A549 (cell line): ENCODE measurements around the gene SLC35D2. TPM values are rescaled to one million over a fixed set of nuclear protein-coding genes. Genes with fewer than 3 reads are reported as not detected.

Experiments
- ATAC-seq, 2 experiments: fragments of 200-7000 bp in 1 of 2; fragments of >200 bp in 1 of 2; cut with Nextera tagmentation in 1 of 2; cut with Tn5 transposase in 1 of 2; 3 replicates each; pipeline versions ENCODE4 v1.8.0 to v1.9.1; 2018 to 2020; ENCODE audit warnings: mild to moderate bottlenecking in 1 of 2, moderate library complexity in 1 of 2
- CTCF ChIA-PET: fragments of 300-600 bp; sonication (Branson Sonifier 250); formaldehyde crosslinking; extraction: SDS; loops from one replicate; lab custom pipeline; 2021; ENCODE audit warnings: antibody characterized with exemption, inconsistent platforms; lab: Yijun Ruan, JAX
- POLR2A ChIA-PET: fragments of 350-600 bp; formaldehyde crosslinking; extraction: SDS; loops from one replicate; lab custom pipeline; 2021; ENCODE audit warnings: antibody characterized with exemption, inconsistent platforms; lab: Yijun Ruan, JAX
- DNase-seq, 2 experiments: peaks; one replicate each; pipeline versions ENCODE4 v3.0.0 to v3.0.0-alpha.2; 2011 to 2016; ENCODE audit warnings: low read depth in 1 of 2, low spot score in 1 of 2
- FAIRE-seq: peaks from 2 replicates; lab custom pipeline; 2011; peaks lifted over from hg19 to GRCh38; lab: Jason Lieb, UNC
- H3K27ac ChIP-seq, 2 experiments: fragments of >200 bp; sonication (Bioruptor Twin); formaldehyde crosslinking; 3 replicates each; pipeline ENCODE4 v1.5.1; 2016 to 2017
- H3K4me1 ChIP-seq: fragments of >200 bp; sonication (Bioruptor Twin); formaldehyde crosslinking; 3 replicates; pipeline ENCODE4 v1.6.1; 2016
- H3K4me2 ChIP-seq: fragments of >200 bp; sonication (Bioruptor Twin); formaldehyde crosslinking; 3 replicates; pipeline ENCODE4 v1.6.1; 2016
- H3K4me3 ChIP-seq: fragments of >200 bp; sonication (Bioruptor Twin); formaldehyde crosslinking; 3 replicates; pipeline ENCODE4 v1.5.1; 2016
- H3K9me3 ChIP-seq: fragments of >200 bp; sonication (Bioruptor Twin); formaldehyde crosslinking; 3 replicates; pipeline ENCODE4 v1.6.1; 2016
- CBX2 ChIP-seq: fragments of 200-600 bp; sonication (generic); IDR thresholded peaks from 2 replicates; pipeline ENCODE4 v1.6.1; 2016; ENCODE audit warnings: low read depth, mild to moderate bottlenecking, borderline replicate concordance
- CHD2 ChIP-seq: fragments of 150-350 bp; IDR thresholded peaks from 2 replicates; pipeline ENCODE4 v1.6.1; 2014; ENCODE audit warnings: low read length; ENCODE audit not compliant: partially characterized antibody
- ESRRA ChIP-seq: fragments of 150-350 bp; IDR thresholded peaks from 2 replicates; pipeline ENCODE4 v1.6.1; 2014; ENCODE audit warnings: mild to moderate bottlenecking, low read length, borderline replicate concordance
- FOSB ChIP-seq: fragments of 250-450 bp; sonication (Bioruptor Pico); IDR thresholded peaks from 2 replicates; pipeline ENCODE4 v1.5.0; 2020; ENCODE audit warnings: mild to moderate bottlenecking, moderate library complexity
- FOSL2 ChIP-seq, 2 experiments: fragments of 450-650 bp in 1 of 2; fragments of >200 bp in 1 of 2; sonication (Bioruptor Twin) in 1 of 2; formaldehyde crosslinking; IDR thresholded peaks; 2 replicates each; pipeline versions ENCODE4 v1.5.0 to v1.6.1; 2016 to 2020; ENCODE audit warnings: mild to moderate bottlenecking in 1 of 2, moderate library complexity in 1 of 2
- FOXS1 ChIP-seq: fragments of 250-450 bp; sonication (Bioruptor Pico); IDR thresholded peaks from 2 replicates; pipeline ENCODE4 v1.5.0; 2020; ENCODE audit warnings: mild to moderate bottlenecking, moderate library complexity
- HDAC2 ChIP-seq: fragments of 200-600 bp; sonication (generic); IDR thresholded peaks from 2 replicates; pipeline ENCODE4 v1.6.1; 2016
- HEYL ChIP-seq: fragments of 250-450 bp; sonication (Bioruptor Pico); IDR thresholded peaks from 2 replicates; pipeline ENCODE4 v1.8.0; 2021; ENCODE audit warnings: mild to moderate bottlenecking, moderate library complexity
- HOXB5 ChIP-seq: fragments of 250-450 bp; sonication (Bioruptor Pico); IDR thresholded peaks from 2 replicates; pipeline ENCODE4 v1.5.0; 2020; ENCODE audit warnings: mild to moderate bottlenecking, moderate library complexity
- JUN ChIP-seq, 2 experiments: fragments of >200 bp; sonication (Bioruptor Twin); formaldehyde crosslinking; IDR thresholded peaks; 2 replicates in 1 of 2; 3 replicates in 1 of 2; pipeline ENCODE4 v1.6.1; 2016 to 2017
- JUNB ChIP-seq: fragments of >200 bp; sonication (Bioruptor Twin); formaldehyde crosslinking; IDR thresholded peaks from 2 replicates; pipeline ENCODE4 v1.6.1; 2016
- KDM5A ChIP-seq: fragments of 200-600 bp; sonication (generic); IDR thresholded peaks from 2 replicates; pipeline ENCODE4 v1.6.1; 2016; ENCODE audit warnings: antibody characterized with exemption, mild to moderate bottlenecking
- MAX ChIP-seq: IDR thresholded peaks from 2 replicates; pipeline ENCODE4 v1.6.1; 2012
- NFE2L2 ChIP-seq: fragments of 150-350 bp; conservative IDR thresholded peaks from 2 replicates; pipeline ENCODE4 v1.6.1; 2014; ENCODE audit warnings: low read length
- NR3C1 ChIP-seq: fragments of >200 bp; sonication (Bioruptor Twin); formaldehyde crosslinking; IDR thresholded peaks from 3 replicates; pipeline ENCODE4 v1.6.1; 2017
- PHF8 ChIP-seq: fragments of 200-600 bp; sonication (generic); IDR thresholded peaks from 2 replicates; pipeline ENCODE4 v1.6.1; 2016; ENCODE audit warnings: low read depth, mild to moderate bottlenecking, antibody characterized with exemption, moderate library complexity, borderline replicate concordance
- RAD21 ChIP-seq, 2 experiments: fragments of >200 bp in 1 of 2; sonication (Bioruptor Twin) in 1 of 2; formaldehyde crosslinking in 1 of 2; IDR thresholded peaks in 1 of 2; conservative IDR thresholded peaks in 1 of 2; 2 replicates in 1 of 2; 3 replicates in 1 of 2; pipeline ENCODE4 v1.6.1; 2012 to 2018; ENCODE audit warnings: inconsistent platforms in 1 of 2
- SMC3 ChIP-seq: fragments of >200 bp; sonication (Bioruptor Twin); formaldehyde crosslinking; IDR thresholded peaks from 3 replicates; pipeline ENCODE4 v1.6.1; 2018; ENCODE audit warnings: inconsistent platforms
- SREBF2 ChIP-seq: fragments of 450-650 bp; IDR thresholded peaks from 2 replicates; pipeline ENCODE4 v1.6.1; 2014; ENCODE audit warnings: mild to moderate bottlenecking, moderate library complexity
- WGBS: methylation state at CpG from one replicate; pipeline ENCODE4 v1.1.6; 2017; ENCODE audit errors: missing lambda C conversion rate; 5-methylcytosine and 5-hydroxymethylcytosine counted together
- polyA plus RNA-seq, 4 experiments: library from polyadenylated mRNA; depleted of rRNA in 3 of 4; stranded (reverse); fragments of >200 nt; fragmentation: RNase III in 1 of 4; extraction: RNeasy Plus Mini Kit Qiagen cat#74134 plus additional on column Dnase treatment in 1 of 4; gene quantifications; 2 replicates in 3 of 4; 3 replicates in 1 of 4; pipeline ENCODE4 v1.2.3, GENCODE V29; 2011 to 2017
- TF ChIP-seq, protein P1 (sequence below): fragments of 450-650 bp; IDR thresholded peaks from 2 replicates; pipeline ENCODE4 v1.6.1; 2014; ENCODE audit warnings: antibody characterized with exemption
- TF ChIP-seq, protein P2 (sequence below): fragments of 250-450 bp; sonication (Bioruptor Pico); IDR thresholded peaks from 2 replicates; pipeline ENCODE4 v1.5.0; 2020; ENCODE audit warnings: low read depth, mild to moderate bottlenecking, moderate library complexity
- TF ChIP-seq, protein P3 (sequence below): fragments of >200 bp; sonication (Bioruptor Twin); formaldehyde crosslinking; IDR thresholded peaks from 3 replicates; pipeline ENCODE4 v1.5.1; 2016
- TF ChIP-seq, protein P4 (sequence below): IDR thresholded peaks from 2 replicates; pipeline ENCODE4 v1.6.1; 2012

The SLC35D2 gene
- polyA plus RNA-seq, 2 of the 4 experiments (the other 2 are of a cell fraction), result 13.8 to 29.8 TPM

GRCh38 chr9:96305171-96305570 is 78.3 kb downstream of the SLC35D2 start:
- no peak for FAIRE-seq
- WGBS, result 58% methylated on average over 4 of the region's 4 CpGs
- ATAC-seq, result no peak
- Histone ChIP-seq H3K4me2 (no peak overlapping the region), H3K9me3 (no peaks in the 10 kb centered on the region), H3K4me3 (no peak overlapping the region), H3K27ac (no peak overlapping the region), H3K4me1 (no peaks in the 10 kb centered on the region)
- no peak for TF ChIP-seq HOXB5 (CRISPR knock-in tag)
- no peak for TF ChIP-seq CHD2
- no peak for TF ChIP-seq SREBF2
- no peak for TF ChIP-seq NFE2L2
- no peak for TF ChIP-seq JUN (IDR thresholded peaks at IDR 0.05)
- no peak for TF ChIP-seq FOXS1
- TF ChIP-seq PHF8, result no peak
- TF ChIP-seq NR3C1, result no peak
- TF ChIP-seq KDM5A, result no peak
- TF ChIP-seq JUNB, result no peak
- TF ChIP-seq ESRRA, result no peak
- TF ChIP-seq HEYL (CRISPR knock-in tag), result no peak
- no peak for TF ChIP-seq CBX2
- TF ChIP-seq, protein P1, sequence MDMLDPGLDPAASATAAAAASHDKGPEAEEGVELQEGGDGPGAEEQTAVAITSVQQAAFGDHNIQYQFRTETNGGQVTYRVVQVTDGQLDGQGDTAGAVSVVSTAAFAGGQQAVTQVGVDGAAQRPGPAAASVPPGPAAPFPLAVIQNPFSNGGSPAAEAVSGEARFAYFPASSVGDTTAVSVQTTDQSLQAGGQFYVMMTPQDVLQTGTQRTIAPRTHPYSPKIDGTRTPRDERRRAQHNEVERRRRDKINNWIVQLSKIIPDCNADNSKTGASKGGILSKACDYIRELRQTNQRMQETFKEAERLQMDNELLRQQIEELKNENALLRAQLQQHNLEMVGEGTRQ, result no peak
- ChIA-PET POLR2A (no interaction called here), CTCF (interaction anchor here (0.7 to 1.9 kb wide), 3 partner anchors 12 to 517 kb away, joined by 3 to 7 read pairs (median 4); no protein-coding TSS in a partner anchor)
- DNase-seq, result no peak

GRCh38 chr9:96304230-96304629 is 79.3 kb downstream of the SLC35D2 start:
- peaks cover 4% of the 10 kb centered on the region; the same call in 1 of the 3 replicates for H3K4me1 ChIP-seq
- DNase-seq (no peak), FAIRE-seq (no peak), ATAC-seq (no peak)
- H3K27ac ChIP-seq, result no peak overlapping the region
- H3K4me3 ChIP-seq, result no peak overlapping the region
- H3K4me2 ChIP-seq, result no peak overlapping the region
- no peak for TF ChIP-seq JUNB
- TF ChIP-seq, protein P2, sequence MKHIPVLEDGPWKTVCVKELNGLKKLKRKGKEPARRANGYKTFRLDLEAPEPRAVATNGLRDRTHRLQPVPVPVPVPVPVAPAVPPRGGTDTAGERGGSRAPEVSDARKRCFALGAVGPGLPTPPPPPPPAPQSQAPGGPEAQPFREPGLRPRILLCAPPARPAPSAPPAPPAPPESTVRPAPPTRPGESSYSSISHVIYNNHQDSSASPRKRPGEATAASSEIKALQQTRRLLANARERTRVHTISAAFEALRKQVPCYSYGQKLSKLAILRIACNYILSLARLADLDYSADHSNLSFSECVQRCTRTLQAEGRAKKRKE (CRISPR knock-in tag), result no peak
- no peak for TF ChIP-seq RAD21 (conservative IDR thresholded peaks at IDR 0.05 in 1 of 2, IDR thresholded peaks at IDR 0.05 in 1 of 2)
- TF ChIP-seq, protein P3, sequence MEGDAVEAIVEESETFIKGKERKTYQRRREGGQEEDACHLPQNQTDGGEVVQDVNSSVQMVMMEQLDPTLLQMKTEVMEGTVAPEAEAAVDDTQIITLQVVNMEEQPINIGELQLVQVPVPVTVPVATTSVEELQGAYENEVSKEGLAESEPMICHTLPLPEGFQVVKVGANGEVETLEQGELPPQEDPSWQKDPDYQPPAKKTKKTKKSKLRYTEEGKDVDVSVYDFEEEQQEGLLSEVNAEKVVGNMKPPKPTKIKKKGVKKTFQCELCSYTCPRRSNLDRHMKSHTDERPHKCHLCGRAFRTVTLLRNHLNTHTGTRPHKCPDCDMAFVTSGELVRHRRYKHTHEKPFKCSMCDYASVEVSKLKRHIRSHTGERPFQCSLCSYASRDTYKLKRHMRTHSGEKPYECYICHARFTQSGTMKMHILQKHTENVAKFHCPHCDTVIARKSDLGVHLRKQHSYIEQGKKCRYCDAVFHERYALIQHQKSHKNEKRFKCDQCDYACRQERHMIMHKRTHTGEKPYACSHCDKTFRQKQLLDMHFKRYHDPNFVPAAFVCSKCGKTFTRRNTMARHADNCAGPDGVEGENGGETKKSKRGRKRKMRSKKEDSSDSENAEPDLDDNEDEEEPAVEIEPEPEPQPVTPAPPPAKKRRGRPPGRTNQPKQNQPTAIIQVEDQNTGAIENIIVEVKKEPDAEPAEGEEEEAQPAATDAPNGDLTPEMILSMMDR, result no peak
- no peak for TF ChIP-seq MAX
- TF ChIP-seq KDM5A, result no peak
- TF ChIP-seq, protein P4, sequence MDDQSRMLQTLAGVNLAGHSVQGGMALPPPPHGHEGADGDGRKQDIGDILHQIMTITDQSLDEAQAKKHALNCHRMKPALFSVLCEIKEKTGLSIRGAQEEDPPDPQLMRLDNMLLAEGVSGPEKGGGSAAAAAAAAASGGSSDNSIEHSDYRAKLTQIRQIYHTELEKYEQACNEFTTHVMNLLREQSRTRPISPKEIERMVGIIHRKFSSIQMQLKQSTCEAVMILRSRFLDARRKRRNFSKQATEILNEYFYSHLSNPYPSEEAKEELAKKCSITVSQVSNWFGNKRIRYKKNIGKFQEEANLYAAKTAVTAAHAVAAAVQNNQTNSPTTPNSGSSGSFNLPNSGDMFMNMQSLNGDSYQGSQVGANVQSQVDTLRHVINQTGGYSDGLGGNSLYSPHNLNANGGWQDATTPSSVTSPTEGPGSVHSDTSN, result no peak
- TF ChIP-seq HEYL (CRISPR knock-in tag), result no peak
- no peak for TF ChIP-seq FOSL2 (IDR thresholded peaks at IDR 0.05)
- TF ChIP-seq FOSL2 (CRISPR knock-in tag; IDR thresholded peaks at IDR 0.05), result no peak
- TF ChIP-seq FOSB, result no peak
- TF ChIP-seq FOXS1, result no peak
- no peak for TF ChIP-seq JUN (IDR thresholded peaks at IDR 0.05)
- no peak for TF ChIP-seq HDAC2
- no peak for TF ChIP-seq ESRRA
- TF ChIP-seq SMC3, result no peak
- H3K9me3 ChIP-seq, result no peaks in the 10 kb centered on the region
- ChIA-PET CTCF (interaction anchor here (1.9 kb wide), 1 partner anchor 13 kb away, joined by 7 read pairs; no protein-coding TSS in a partner anchor), POLR2A (no interaction called here)
